Naive thymus-derived CD4-positive, alpha-beta T cell (primary cell): Measurements from ENCODE around the gene EEF1AKMT1. TPM values are rescaled to one million over a fixed set of nuclear protein-coding genes. Genes with fewer than 3 reads are reported as not detected.

Experiments
- ATAC-seq: fragments of 150-1000 bp; cut with Tn5 transposase; 2 replicates; pipeline ENCODE4 v1.10.0; 2021; ENCODE audit warnings: mild to moderate bottlenecking, moderate library complexity
- CTCF ChIA-PET: fragments of 350-600 bp; sonication (Branson Sonifier 250); formaldehyde crosslinking; loops from one replicate; lab custom pipeline; 2021; ENCODE audit warnings: antibody characterized with exemption; lab: Charles Lee
- POLR2A ChIA-PET: fragments of 350-600 bp; sonication (Branson Sonifier 250); formaldehyde crosslinking; loops from one replicate; lab custom pipeline; 2021; ENCODE audit warnings: antibody characterized with exemption, inconsistent platforms; lab: Charles Lee
- DNase-seq, 9 donors: peaks; one replicate each; pipeline versions ENCODE4 v3.0.0 to v3.0.0-alpha.2; 2020 to 2022; ENCODE audit warnings: mixed read lengths in 1 of 9
- H3K27ac ChIP-seq: one replicate; pipeline ENCODE4 v1.7.0; 2013; ENCODE audit warnings: mild to moderate bottlenecking, low read depth, low read length, moderate library complexity
- H3K27me3 ChIP-seq, 2 donors: one replicate each; pipeline ENCODE4 v1.7.0; 2013; ENCODE audit warnings: low read length in 2 of 2, mild to moderate bottlenecking in 2 of 2, moderate library complexity in 2 of 2; ENCODE audit not compliant: control insufficient read depth in 2 of 2, insufficient read depth in 2 of 2
- H3K36me3 ChIP-seq, 3 experiments: 1 replicate in 2 of 3; 2 replicates in 1 of 3; pipeline ENCODE4 v1.7.0; 2013; ENCODE audit warnings: low read length in 3 of 3, mild to moderate bottlenecking in 3 of 3, moderate library complexity in 1 of 3; ENCODE audit not compliant: insufficient read depth in 3 of 3, control insufficient read depth in 2 of 3
- H3K4me1 ChIP-seq, 2 donors: one replicate each; pipeline ENCODE4 v1.7.0; 2013; ENCODE audit warnings: low read length in 2 of 2, mild to moderate bottlenecking in 2 of 2, moderate library complexity in 1 of 2; ENCODE audit not compliant: control insufficient read depth in 2 of 2, insufficient read depth in 2 of 2
- H3K4me3 ChIP-seq: 2 replicates; pipeline ENCODE4 v1.7.0; 2013; ENCODE audit warnings: mild to moderate bottlenecking, low read length
- H3K9me3 ChIP-seq, 3 experiments: 1 replicate in 2 of 3; 2 replicates in 1 of 3; pipeline ENCODE4 v1.7.0; 2013; ENCODE audit warnings: low read length in 3 of 3; ENCODE audit not compliant: control insufficient read depth in 2 of 3
- H3K27ac Mint-ChIP-seq, 9 donors: one replicate each; pipeline ENCODE4 v1.8.0; 2020 to 2022; ENCODE audit warnings: mixed read lengths in 9 of 9, mild to moderate bottlenecking in 8 of 9, moderate library complexity in 5 of 9, inconsistent platforms in 2 of 9
- H3K27me3 Mint-ChIP-seq, 5 donors: one replicate each; pipeline ENCODE4 v1.8.0; 2021 to 2022; ENCODE audit warnings: mixed read lengths in 5 of 5, mild to moderate bottlenecking in 1 of 5
- H3K36me3 Mint-ChIP-seq, 5 donors: one replicate each; pipeline ENCODE4 v1.8.0; 2020 to 2022; ENCODE audit warnings: mixed read lengths in 5 of 5, mild to moderate bottlenecking in 3 of 5, inconsistent platforms in 1 of 5
- H3K4me1 Mint-ChIP-seq, 7 donors: one replicate each; pipeline ENCODE4 v1.8.0; 2020 to 2022; ENCODE audit warnings: mixed read lengths in 7 of 7, mild to moderate bottlenecking in 3 of 7, inconsistent platforms in 1 of 7
- H3K4me3 Mint-ChIP-seq, 10 donors: one replicate each; pipeline ENCODE4 v1.8.0; 2020 to 2022; ENCODE audit warnings: mild to moderate bottlenecking in 10 of 10, mixed read lengths in 10 of 10, moderate library complexity in 6 of 10, inconsistent platforms in 2 of 10
- H3K9me3 Mint-ChIP-seq, 11 donors: one replicate each; pipeline ENCODE4 v1.8.0; 2020 to 2022; ENCODE audit warnings: mixed read lengths in 11 of 11, mild to moderate bottlenecking in 4 of 11, inconsistent platforms in 1 of 11, moderate library complexity in 1 of 11
- intact Hi-C, 2 donors: fragments of 100-400 bp; cut with micrococcal nuclease; formaldehyde crosslinking; loops; one replicate each; pipeline ENCODE4 v1.15.1; 2023
- polyA plus RNA-seq, 2 donors: library from polyadenylated mRNA; unstranded; fragments of 300-500 nt; fragmentation: Illumina TruSeq; gene quantifications; one replicate each; pipeline ENCODE4 v1.2.3, GENCODE V29; 2021
- total RNA-seq, 6 experiments: library from RNA in 5 of 6; stranded (reverse) in 5 of 6; gene quantifications; 1 replicate in 5 of 6; 2 replicates in 1 of 6; pipeline ENCODE4 v1.2.3 and lab custom pipeline; 2021 to 2026

EEF1AKMT1 gene
- total and polyA plus RNA-seq, 7 experiments from 2014 or later: 4.2 to 14.1 (median 9.8) TPM

- peaks cover 9 to 16% of the 10 kb centered on the region in 2 donors for H3K4me1 ChIP-seq
- Mint-ChIP-seq H3K27ac (peak overlapping the region; percentile 25 to 99 (median 94)), H3K4me3 (peak overlapping the region; percentile 53 to 99 (median 90)), H3K9me3 (peaks cover 0 to 11% (median 4%) of the 10 kb centered on the region in 11 donors), H3K27me3 (no peaks in the 10 kb centered on the region), H3K36me3 (peaks cover 3 to 33% (median 12%) of the 10 kb centered on the region in 5 donors), H3K4me1 (peaks cover 19 to 51% (median 43%) of the 10 kb centered on the region in 7 donors)
- intact Hi-C loops: loop anchor here (2.0 to 5.0 kb wide), 8 partner anchors 523 to 1142 kb away; partner anchors contain the start of genes FGF9 (in 1 of the 2), MICU2 (in 1 of the 2), MPHOSPH8 (in 1 of the 2) and ZDHHC20 (in 1 of the 2)
- ChIA-PET POLR2A (interaction anchor here (1.1 to 3.1 kb wide), 2 partner anchors 12 to 402 kb away, joined by 3 to 8 read pairs; partner anchors contain the start of genes MRPL57 and SKA3), CTCF (interaction anchor here (1.7 kb wide), 1 partner anchor 72 kb away, joined by 3 read pairs; no protein-coding TSS in a partner anchor)
- H3K9me3 ChIP-seq: no peaks in the 10 kb centered on the region
- DNase-seq (no peak), ATAC-seq (no peak)
- no peaks in the 10 kb centered on the region for H3K27me3 ChIP-seq
- H3K4me3 ChIP-seq: no peak overlapping the region
- H3K27ac ChIP-seq: no peak overlapping the region
- no peaks in the 10 kb centered on the region for H3K36me3 ChIP-seq
Observed at GRCh38 chr13:20774746-20775145, 985 bp upstream of the EEF1AKMT1 start.

GRCh38 chr13:20772401-20773131 lies 1.2 kb downstream of the EEF1AKMT1 start:
- Mint-ChIP-seq H3K9me3 (peaks cover 1 to 32% (median 17%) of the 10 kb centered on the region in 11 donors), H3K4me3 (peak overlapping the region; percentile 85 to 99 (median 94)), H3K36me3 (peaks cover 12 to 54% (median 32%) of the 10 kb centered on the region in 5 donors), H3K4me1 (peaks cover 21 to 62% (median 53%) of the 10 kb centered on the region in 7 donors), H3K27me3 (no peaks in the 10 kb centered on the region), H3K27ac (peak overlapping the region; percentile 94 to 100 (median 99))
- POLR2A ChIA-PET: interaction anchor here (0.6 to 3.1 kb wide), 10 partner anchors 10 to 1140 kb away, joined by 3 to 9 read pairs (median 4); partner anchors contain the start of gene XPO4
- peak overlapping the region; percentile 93 for H3K27ac ChIP-seq
- peaks cover 0 to 5% (median 0%) of the 10 kb centered on the region in 3 experiments for H3K36me3 ChIP-seq
- no peaks in the 10 kb centered on the region for H3K27me3 ChIP-seq
- H3K9me3 ChIP-seq: peaks cover 0 to 7% (median 0%) of the 10 kb centered on the region in 3 experiments
- DNase-seq: no peak
- H3K4me3 ChIP-seq: peak overlapping the region; percentile 90
- intact Hi-C loops: loop anchor here (1.0 to 5.0 kb wide), 22 partner anchors 56 to 1140 kb away; partner anchors contain the start of genes CRYL1 (in 2 of the 2), IFT88 (in 2 of the 2), MPHOSPH8 (in 2 of the 2) and MRPL57 (in 2 of the 2)
- ATAC-seq: no peak
- peaks cover 9 to 16% of the 10 kb centered on the region in 2 donors for H3K4me1 ChIP-seq
- CTCF ChIA-PET: no interaction called here

- POLR2A ChIA-PET: no interaction called here
Observed at GRCh38 chr13:20769834-20770233, 3.9 kb downstream of the EEF1AKMT1 start.

GRCh38 chr13:20769091-20769490 lies 4.7 kb downstream of the EEF1AKMT1 start:
- Mint-ChIP-seq H3K27me3 (no peaks in the 10 kb centered on the region), H3K9me3 (peaks cover 5 to 45% (median 20%) of the 10 kb centered on the region in 11 donors), H3K27ac (peak overlapping the region in 3 of 9 donors; percentile 30 to 83 (median 52)), H3K4me3 (no peak overlapping the region), H3K4me1 (peaks cover 19 to 47% (median 40%) of the 10 kb centered on the region in 7 donors), H3K36me3 (peaks cover 14 to 57% (median 38%) of the 10 kb centered on the region in 5 donors)
- POLR2A ChIA-PET: interaction anchor here (1.0 kb wide), 1 partner anchor 207 kb away, joined by 3 read pairs; no protein-coding TSS in a partner anchor
- Histone ChIP-seq H3K36me3 (peaks cover 0 to 5% (median 0%) of the 10 kb centered on the region in 3 experiments), H3K4me1 (peaks cover 9 to 13% of the 10 kb centered on the region in 2 donors), H3K9me3 (peaks cover 0 to 14% (median 0%) of the 10 kb centered on the region in 3 experiments), H3K27ac (no peak overlapping the region), H3K27me3 (no peaks in the 10 kb centered on the region), H3K4me3 (no peak overlapping the region)
- CTCF ChIA-PET: no interaction called here
- ATAC-seq (no peak), DNase-seq (no peak)
- intact Hi-C loops: no loop called here

More at GRCh38 chr13:20769834-20770233, 3.9 kb downstream of the EEF1AKMT1 start:
- ATAC-seq (no peak), DNase-seq (no peak)
- Histone ChIP-seq H3K4me3 (no peak overlapping the region), H3K9me3 (peaks cover 0 to 14% (median 0%) of the 10 kb centered on the region in 3 experiments), H3K36me3 (peaks cover 0 to 5% (median 0%) of the 10 kb centered on the region in 3 experiments), H3K27me3 (no peaks in the 10 kb centered on the region), H3K27ac (no peak overlapping the region), H3K4me1 (peaks cover 9 to 16% of the 10 kb centered on the region in 2 donors)
- intact Hi-C loops: loop anchor here (5.0 kb wide), 7 partner anchors 527 to 1138 kb away; partner anchors contain the start of genes FGF9 (in 1 of the 2), MICU2 (in 1 of the 2), MPHOSPH8 (in 1 of the 2) and ZDHHC20 (in 1 of the 2)
- H3K4me3 Mint-ChIP-seq: peak overlapping the region in 3 of 10 donors; percentile 10 to 43 (median 27)
- H3K36me3 Mint-ChIP-seq: peaks cover 14 to 58% (median 35%) of the 10 kb centered on the region in 5 donors
- peaks cover 5 to 45% (median 20%) of the 10 kb centered on the region in 11 donors for H3K9me3 Mint-ChIP-seq
- H3K27ac Mint-ChIP-seq: peak overlapping the region in 7 of 9 donors; percentile 35 to 83 (median 69)
- CTCF ChIA-PET: no interaction called here
- no peaks in the 10 kb centered on the region for H3K27me3 Mint-ChIP-seq
- peaks cover 22 to 54% (median 45%) of the 10 kb centered on the region in 7 donors for H3K4me1 Mint-ChIP-seq

- POLR2A ChIA-PET: interaction anchor here (1.3 to 1.4 kb wide), 2 partner anchors 12 to 135 kb away, joined by 3 read pairs; partner anchors contain the start of gene XPO4
- Mint-ChIP-seq H3K4me3 (peak overlapping the region in 1 of 10 donors; percentile 46), H3K27me3 (no peaks in the 10 kb centered on the region), H3K36me3 (peaks cover 14 to 50% (median 39%) of the 10 kb centered on the region in 5 donors), H3K27ac (peak overlapping the region in 1 of 9 donors; percentile 24), H3K4me1 (peaks cover 9 to 35% (median 28%) of the 10 kb centered on the region in 7 donors), H3K9me3 (peaks cover 5 to 41% (median 20%) of the 10 kb centered on the region in 11 donors)
- H3K9me3 ChIP-seq: peaks cover 0 to 14% (median 0%) of the 10 kb centered on the region in 3 experiments
- no peak overlapping the region for H3K27ac ChIP-seq
- CTCF ChIA-PET: no interaction called here
- peaks cover 0 to 5% (median 0%) of the 10 kb centered on the region in 3 experiments for H3K36me3 ChIP-seq
- no peak overlapping the region for H3K4me3 ChIP-seq
- intact Hi-C loops: no loop called here
- no peak for DNase-seq
- peaks cover 3 to 4% of the 10 kb centered on the region in 2 donors for H3K4me1 ChIP-seq
- no peaks in the 10 kb centered on the region for H3K27me3 ChIP-seq
- ATAC-seq: no peak
Observed at GRCh38 chr13:20767309-20767943, 6.3 kb downstream of the EEF1AKMT1 start.

GRCh38 chr13:20760872-20761271 lies 12.9 kb downstream of the EEF1AKMT1 start:
- no peak overlapping the region for H3K4me3 ChIP-seq
- intact Hi-C loops: no loop called here
- peaks cover 7 to 33% (median 22%) of the 10 kb centered on the region in 5 donors for H3K36me3 Mint-ChIP-seq
- DNase-seq (no peak), ATAC-seq (no peak)
- peaks cover 0 to 13% (median 6%) of the 10 kb centered on the region in 11 donors for H3K9me3 Mint-ChIP-seq
- no peaks in the 10 kb centered on the region for H3K27me3 Mint-ChIP-seq
- no peaks in the 10 kb centered on the region for H3K27me3 ChIP-seq
- POLR2A ChIA-PET: no interaction called here
- no peak overlapping the region for H3K4me3 Mint-ChIP-seq
- no peaks in the 10 kb centered on the region for H3K9me3 ChIP-seq
- no peaks in the 10 kb centered on the region for H3K4me1 ChIP-seq
- peaks cover 0 to 8% (median 0%) of the 10 kb centered on the region in 3 experiments for H3K36me3 ChIP-seq
- CTCF ChIA-PET: no interaction called here
- H3K4me1 Mint-ChIP-seq: peaks cover 0 to 6% (median 0%) of the 10 kb centered on the region in 7 donors
- H3K27ac ChIP-seq: no peak overlapping the region
- no peak overlapping the region for H3K27ac Mint-ChIP-seq
